Measurements from ENCODE around the gene RIMBP2.

The RIMBP2 gene

DNA sequence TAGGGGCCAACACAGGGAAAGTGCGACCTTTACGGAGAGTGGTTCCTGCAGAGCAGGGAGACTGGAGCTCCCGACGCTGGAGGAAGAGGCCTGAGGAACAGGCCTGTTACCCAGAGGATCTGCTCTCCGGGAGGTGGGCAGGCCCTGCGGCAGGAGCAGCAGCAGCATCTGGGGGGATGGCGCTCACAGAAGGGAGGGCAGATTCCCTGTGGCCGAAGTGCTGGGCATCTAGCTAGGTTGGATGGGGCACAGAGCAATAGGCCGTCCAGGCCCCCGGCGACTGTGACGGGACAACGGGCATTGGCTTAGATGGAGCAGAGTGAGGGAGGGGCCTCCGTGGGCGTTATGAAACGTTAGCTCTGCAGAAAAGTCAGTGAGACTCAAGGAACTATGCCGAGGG is 242.8 kb downstream of the RIMBP2 start:
- in situ Hi-C loops (cut with MboI; ENCODE audit: low pct_unique_long_range_greater_than_20kb, low sequenced_read_pairs): no loop called here
- no peak for DNase-seq

DNA sequence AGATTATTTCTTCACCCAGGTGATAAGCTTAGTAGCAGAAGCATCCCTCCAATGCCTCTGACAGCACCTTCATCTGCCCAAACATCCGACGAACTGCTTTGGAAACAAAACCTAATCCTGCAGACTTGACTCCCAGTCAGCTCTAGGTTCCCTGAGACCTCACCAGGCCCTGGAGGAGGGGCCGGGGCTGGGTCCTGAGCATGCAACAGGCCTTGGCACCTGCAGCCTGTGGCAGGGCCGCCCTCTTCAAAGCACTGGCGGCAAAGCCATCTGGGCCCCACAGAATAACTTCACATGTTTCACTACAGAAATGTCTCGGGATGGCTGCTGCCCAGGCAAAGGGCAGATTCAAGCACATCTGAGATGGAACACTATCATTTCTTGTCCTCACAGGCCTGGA is 245.1 kb downstream of the RIMBP2 start:
- in situ Hi-C loops (cut with MboI; ENCODE audit: low pct_unique_long_range_greater_than_20kb, low sequenced_read_pairs): no loop called here

DNA sequence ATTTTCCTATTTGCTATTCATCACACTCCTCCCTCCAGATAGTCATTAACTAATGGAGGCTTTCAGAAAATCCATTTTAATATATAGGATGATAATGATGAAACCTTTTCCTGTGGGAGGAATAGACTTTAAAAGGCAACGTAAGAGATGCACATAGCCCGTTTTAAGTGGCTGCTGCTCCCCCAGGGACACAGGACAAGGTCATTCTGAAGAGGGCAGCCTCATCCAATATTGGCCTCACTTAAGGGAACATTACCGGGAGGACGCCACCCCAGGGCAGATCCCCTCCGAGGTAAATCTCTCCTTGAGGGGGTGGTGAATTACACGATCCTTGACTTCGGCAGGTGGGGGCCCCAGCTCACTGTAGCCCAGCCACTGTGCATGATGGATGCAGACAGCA is 246.5 kb downstream of the RIMBP2 start:
- in situ Hi-C loops (cut with MboI; ENCODE audit: low pct_unique_long_range_greater_than_20kb, low sequenced_read_pairs): no loop called here
- DNase-seq: no peak

More for the DNA sequence above, 245.1 kb downstream of the RIMBP2 start:
- DNase-seq: no peak

- no peak for DNase-seq
- in situ Hi-C loops (cut with MboI; ENCODE audit: low pct_unique_long_range_greater_than_20kb, low sequenced_read_pairs): no loop called here
Measured at GRCh38 chr12:130468700-130469245, 247.3 kb downstream of the RIMBP2 start.

DNA sequence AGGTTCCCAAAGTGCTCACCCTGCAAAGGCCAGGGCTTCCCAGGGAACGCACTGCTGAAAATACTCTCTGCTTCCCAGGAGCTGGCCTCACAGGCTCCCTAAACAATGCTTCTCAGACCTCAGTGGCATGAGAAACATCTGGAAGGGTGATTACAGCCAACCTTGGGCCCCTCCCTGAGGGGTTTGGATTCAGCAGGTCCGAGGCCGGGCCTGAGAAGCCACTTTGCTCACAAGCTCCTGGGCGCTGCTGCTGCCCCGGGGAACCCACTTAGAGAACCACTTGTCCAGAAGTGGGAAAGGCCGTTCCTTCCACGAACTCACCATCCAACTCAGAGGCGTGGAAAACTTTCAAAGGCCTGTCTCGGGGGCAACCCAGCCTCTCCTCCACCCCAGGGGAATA is 247.9 kb downstream of the RIMBP2 start:
- in situ Hi-C loops (cut with MboI; ENCODE audit: low pct_unique_long_range_greater_than_20kb, low sequenced_read_pairs): no loop called here
- no peak for DNase-seq

DNA sequence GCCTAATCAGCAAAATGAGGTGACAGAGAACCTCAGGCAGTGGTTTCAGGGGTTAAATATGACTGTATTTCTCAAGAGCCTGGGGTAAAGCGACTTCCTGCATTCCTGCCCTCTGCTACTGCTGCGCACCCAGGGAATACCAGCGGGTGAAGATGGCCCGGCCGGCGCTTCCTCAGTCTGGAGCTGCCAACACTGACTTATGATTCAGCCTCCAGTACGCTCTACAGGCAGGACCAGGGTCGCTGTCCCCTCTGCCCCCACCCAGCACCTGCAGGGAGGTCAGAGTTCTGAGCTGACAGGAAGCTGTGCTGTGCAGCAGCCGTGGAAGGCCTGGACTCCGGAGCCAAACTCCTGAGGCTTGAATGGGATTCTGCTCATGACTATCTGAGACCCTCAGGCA is 250.5 kb downstream of the RIMBP2 start:
- in situ Hi-C loops (cut with MboI; ENCODE audit: low pct_unique_long_range_greater_than_20kb, low sequenced_read_pairs): no loop called here

GRCh38 chr12:130465046-130465445 is 251.1 kb downstream of the RIMBP2 start:
- in situ Hi-C loops (cut with MboI; ENCODE audit: low pct_unique_long_range_greater_than_20kb, low sequenced_read_pairs): no loop called here
- no peak for DNase-seq

More for the DNA sequence above, 250.5 kb downstream of the RIMBP2 start:
- DNase-seq: no peak

GRCh38 chr12:130463818-130464670 is 252.1 kb downstream of the RIMBP2 start:
- DNase-seq: no peak
- in situ Hi-C loops (cut with MboI; ENCODE audit: low pct_unique_long_range_greater_than_20kb, low sequenced_read_pairs): no loop called here

GRCh38 chr12:130463275-130463658 is 252.8 kb downstream of the RIMBP2 start:
- in situ Hi-C loops (cut with MboI; ENCODE audit: low pct_unique_long_range_greater_than_20kb, low sequenced_read_pairs): no loop called here
- DNase-seq: no peak

GRCh38 chr12:130462558-130463274 is 253.4 kb downstream of the RIMBP2 start:
- no peak for DNase-seq
- in situ Hi-C loops (cut with MboI; ENCODE audit: low pct_unique_long_range_greater_than_20kb, low sequenced_read_pairs): no loop called here

DNA sequence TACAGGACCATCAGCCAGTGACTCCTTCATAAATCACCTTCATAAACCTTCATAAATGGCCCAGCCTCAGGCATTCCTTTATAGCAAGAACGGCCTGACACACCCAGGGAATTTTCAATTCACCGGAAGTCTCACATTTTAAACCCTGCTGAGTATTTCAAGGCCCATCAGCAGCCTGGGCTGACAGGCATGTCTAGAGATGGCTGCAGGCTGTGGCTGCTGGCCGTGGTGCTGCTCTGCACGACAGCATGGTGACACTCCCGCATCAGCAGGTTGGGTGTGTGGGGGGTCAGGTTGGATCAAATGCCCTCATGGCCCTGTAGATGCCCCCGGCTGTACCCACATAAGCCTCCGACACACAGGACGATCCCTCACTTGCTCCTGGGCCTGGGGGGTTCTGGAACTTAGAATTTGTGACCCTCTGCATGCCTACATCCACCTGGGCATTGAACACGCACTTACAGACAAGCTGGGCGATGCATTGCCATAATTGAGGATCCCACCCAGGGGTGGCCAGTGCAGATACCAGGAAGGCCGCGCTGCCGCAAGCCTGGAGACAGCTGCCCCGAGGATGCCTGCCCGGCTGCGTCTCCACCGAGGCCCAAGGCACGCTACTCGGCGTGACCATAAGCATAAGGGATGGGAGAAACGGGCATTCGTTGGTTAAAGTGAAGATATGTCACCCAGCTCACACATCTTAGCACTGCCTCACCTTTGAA is 254.1 kb downstream of the RIMBP2 start:
- in situ Hi-C loops (cut with MboI; ENCODE audit: low pct_unique_long_range_greater_than_20kb, low sequenced_read_pairs): no loop called here

GRCh38 chr12:130461447-130461815 is 254.7 kb downstream of the RIMBP2 start:
- in situ Hi-C loops (cut with MboI; ENCODE audit: low pct_unique_long_range_greater_than_20kb, low sequenced_read_pairs): no loop called here
- no peak for DNase-seq

More for the DNA sequence above, 254.1 kb downstream of the RIMBP2 start:
- no peak for DNase-seq

- no peak for DNase-seq
- in situ Hi-C loops (cut with MboI; ENCODE audit: low pct_unique_long_range_greater_than_20kb, low sequenced_read_pairs): no loop called here
Measured at GRCh38 chr12:130460611-130461446, 255.3 kb downstream of the RIMBP2 start.

DNA sequence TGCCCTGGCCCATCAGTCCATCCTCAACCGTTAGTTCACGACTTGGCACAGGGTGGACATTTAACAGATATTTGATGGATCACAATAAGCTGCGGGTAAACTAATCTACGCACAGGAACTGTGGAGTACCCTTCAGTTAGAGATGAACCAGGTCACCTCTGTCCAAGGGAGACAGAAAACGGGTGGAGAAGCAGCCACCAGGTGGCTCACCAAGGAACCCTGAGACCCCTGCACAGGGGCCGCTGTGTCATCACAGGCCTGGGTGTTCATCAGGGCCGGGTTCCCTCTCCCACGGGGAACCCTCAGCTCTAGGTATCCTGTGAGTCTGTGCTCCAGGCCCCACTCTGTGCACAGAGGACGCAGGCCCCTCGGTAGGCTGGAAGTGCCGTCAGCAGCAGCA is 256.2 kb downstream of the RIMBP2 start:
- DNase-seq: no peak
- in situ Hi-C loops (cut with MboI; ENCODE audit: low pct_unique_long_range_greater_than_20kb, low sequenced_read_pairs): no loop called here

- in situ Hi-C loops (cut with MboI; ENCODE audit: low pct_unique_long_range_greater_than_20kb, low sequenced_read_pairs): no loop called here
- DNase-seq: no peak
Measured at GRCh38 chr12:130458341-130458740, 257.8 kb downstream of the RIMBP2 start.

GRCh38 chr12:130457215-130457614 is 258.9 kb downstream of the RIMBP2 start:
- no peak for DNase-seq
- in situ Hi-C loops (cut with MboI; ENCODE audit: low pct_unique_long_range_greater_than_20kb, low sequenced_read_pairs): no loop called here

DNA sequence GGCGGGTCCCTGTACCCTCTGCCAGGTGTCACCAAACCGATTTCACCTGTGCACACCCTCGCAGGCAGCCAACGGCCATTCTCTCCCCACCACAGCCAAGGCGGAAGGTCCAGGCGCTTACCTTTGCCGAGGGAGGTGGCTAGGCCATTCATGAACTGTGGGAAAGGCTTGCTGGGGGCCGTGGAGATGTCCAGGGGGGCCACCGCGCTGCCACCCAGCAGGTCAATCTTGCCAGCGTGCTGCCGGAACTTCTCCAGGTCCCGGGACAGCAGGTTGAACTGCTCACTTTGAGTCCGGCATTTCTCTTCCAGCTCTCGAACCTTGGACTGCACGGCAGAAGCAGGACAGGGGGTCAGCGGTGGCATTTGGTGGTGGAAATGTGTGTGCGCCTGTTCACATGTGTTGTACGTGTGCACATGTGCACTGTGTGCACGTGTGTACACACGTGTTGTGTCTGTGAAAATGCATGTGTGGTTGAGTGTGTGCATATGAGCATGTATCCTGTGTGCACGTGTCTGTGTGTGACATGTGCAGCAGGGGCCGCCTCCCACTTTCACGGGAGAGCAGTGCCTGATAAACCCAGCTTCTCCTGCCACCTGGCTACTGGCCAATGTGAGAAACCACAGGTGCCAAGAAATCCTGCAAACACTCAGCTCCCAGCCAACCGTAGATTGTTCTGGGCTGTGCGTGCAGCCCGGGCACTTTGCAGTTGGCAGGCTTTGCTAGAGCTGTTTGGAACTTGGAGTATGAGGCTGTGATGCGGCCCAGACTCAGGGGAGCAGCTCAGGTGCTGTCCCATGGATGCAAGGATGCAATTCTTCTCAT is 259.5 kb downstream of the RIMBP2 start:
- DNase-seq: no peak
- in situ Hi-C loops (cut with MboI; ENCODE audit: low pct_unique_long_range_greater_than_20kb, low sequenced_read_pairs): no loop called here

- in situ Hi-C loops (cut with MboI; ENCODE audit: low pct_unique_long_range_greater_than_20kb, low sequenced_read_pairs): no loop called here
- DNase-seq: no peak
Measured at GRCh38 chr12:130455161-130455560, 260.9 kb downstream of the RIMBP2 start.
